Vagina (tissue), 2 donors: ENCODE results near the gene NPAS2.

ENCODE experiments used
- POLR2AphosphoS5 ChIP-seq, 2 donors: sonication (generic); formaldehyde crosslinking; IDR thresholded peaks; one replicate each; pipeline ENCODE4 v1.9.0; 2017; ENCODE audit warnings: antibody characterized with exemption in 2 of 2, mild to moderate bottlenecking in 2 of 2, low read depth in 1 of 2; ENCODE audit not compliant: insufficient read depth in 1 of 2
- TF ChIP-seq, protein P1 (sequence below), 3 experiments: fragments of 450-650 bp in 2 of 3; fragments of 200-600 bp in 1 of 3; sonication (generic) in 1 of 3; IDR thresholded peaks; one replicate each; pipeline ENCODE4 v1.5.1; 2017 to 2019; ENCODE audit warnings: antibody characterized with exemption in 3 of 3, mild to moderate bottlenecking in 2 of 3, moderate library complexity in 2 of 3

DNA sequence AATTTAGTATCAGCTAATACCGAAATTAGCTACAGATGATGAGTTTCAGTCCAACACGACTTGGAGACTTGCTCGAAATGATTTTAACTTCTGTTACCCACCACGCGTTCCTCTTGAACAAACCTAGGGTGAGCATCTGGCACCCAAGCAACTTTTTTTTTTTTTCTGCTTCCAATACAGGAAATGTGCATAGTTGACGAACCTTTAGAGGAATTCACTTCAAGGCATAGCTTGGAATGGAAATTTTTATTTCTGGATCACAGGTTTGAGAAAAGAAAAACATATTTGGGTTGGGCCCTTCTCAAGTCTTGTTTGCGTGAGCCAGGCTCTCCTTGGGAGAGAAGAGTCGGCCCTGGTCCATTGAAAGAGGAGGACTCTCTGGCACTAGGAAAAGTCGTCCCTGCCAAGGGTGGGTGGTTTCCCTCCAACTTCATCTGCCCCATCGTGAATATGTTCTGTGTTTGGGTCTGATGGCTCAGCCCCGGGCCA lies 144.8 kb downstream of the NPAS2 start:
- TF ChIP-seq, protein P1, sequence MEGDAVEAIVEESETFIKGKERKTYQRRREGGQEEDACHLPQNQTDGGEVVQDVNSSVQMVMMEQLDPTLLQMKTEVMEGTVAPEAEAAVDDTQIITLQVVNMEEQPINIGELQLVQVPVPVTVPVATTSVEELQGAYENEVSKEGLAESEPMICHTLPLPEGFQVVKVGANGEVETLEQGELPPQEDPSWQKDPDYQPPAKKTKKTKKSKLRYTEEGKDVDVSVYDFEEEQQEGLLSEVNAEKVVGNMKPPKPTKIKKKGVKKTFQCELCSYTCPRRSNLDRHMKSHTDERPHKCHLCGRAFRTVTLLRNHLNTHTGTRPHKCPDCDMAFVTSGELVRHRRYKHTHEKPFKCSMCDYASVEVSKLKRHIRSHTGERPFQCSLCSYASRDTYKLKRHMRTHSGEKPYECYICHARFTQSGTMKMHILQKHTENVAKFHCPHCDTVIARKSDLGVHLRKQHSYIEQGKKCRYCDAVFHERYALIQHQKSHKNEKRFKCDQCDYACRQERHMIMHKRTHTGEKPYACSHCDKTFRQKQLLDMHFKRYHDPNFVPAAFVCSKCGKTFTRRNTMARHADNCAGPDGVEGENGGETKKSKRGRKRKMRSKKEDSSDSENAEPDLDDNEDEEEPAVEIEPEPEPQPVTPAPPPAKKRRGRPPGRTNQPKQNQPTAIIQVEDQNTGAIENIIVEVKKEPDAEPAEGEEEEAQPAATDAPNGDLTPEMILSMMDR (IDR thresholded peaks at IDR 0.05) = no peak
- TF ChIP-seq POLR2AphosphoS5 (IDR thresholded peaks at IDR 0.05; ENCODE audit: insufficient read depth in 1 of 2, low read depth in 1 of 2) = no peak
